AG09319 (cell line): ENCODE data around the gene ZNF600.
"Not testable (repeated sequence)": the region's sequence is repeated elsewhere in the genome, so short reads cannot be mapped to it uniquely, and the experiment has no call there.

Source experiments
- DNase-seq: peaks from one replicate; pipeline ENCODE4 v3.0.0-alpha.2; 2010; ENCODE audit warnings: low read depth; ENCODE audit errors: extremely low read depth
- CTCF ChIP-seq: IDR thresholded peaks from 2 replicates; pipeline ENCODE4 v1.5.1; 2011; ENCODE audit warnings: low read depth, mild to moderate bottlenecking, inconsistent platforms, low read length, moderate library complexity

The ZNF600 gene

GRCh38 chr19:52734331-52734892 is 52.2 kb downstream of the ZNF600 start:
- TF ChIP-seq CTCF: no peak

GRCh38 chr19:52726051-52726450 is 60.5 kb downstream of the ZNF600 start:
- not testable (repeated sequence) for DNase-seq

More at GRCh38 chr19:52734331-52734892, 52.2 kb downstream of the ZNF600 start:
- no peak for DNase-seq

- no peak for TF ChIP-seq CTCF
- no peak for DNase-seq
These were observed 61.0 kb downstream of the ZNF600 start for GRCh38 chr19:52725528-52725961.

GRCh38 chr19:52724701-52725514 is 61.7 kb downstream of the ZNF600 start:
- no peak for TF ChIP-seq CTCF
- no peak for DNase-seq

- not testable (repeated sequence) for DNase-seq
These were observed 62.5 kb downstream of the ZNF600 start for GRCh38 chr19:52723907-52724598.

GRCh38 chr19:52722062-52723003 is 64.3 kb downstream of the ZNF600 start:
- DNase-seq: peak; percentile 39
- TF ChIP-seq CTCF: no peak

GRCh38 chr19:52720541-52720940 is 66.0 kb downstream of the ZNF600 start:
- DNase-seq: not testable (repeated sequence)

- no peak for TF ChIP-seq CTCF
- no peak for DNase-seq
These were observed 70.1 kb downstream of the ZNF600 start for GRCh38 chr19:52716522-52716921.

- not testable (repeated sequence) for DNase-seq
These were observed 70.7 kb downstream of the ZNF600 start for GRCh38 chr19:52715902-52716301.

- DNase-seq: not testable (repeated sequence)
These were observed 71.3 kb downstream of the ZNF600 start for GRCh38 chr19:52715330-52715729.
